ENCODE results near the gene CDK11B.
"Not testable (repeated sequence)": the region's sequence is repeated elsewhere in the genome, so short reads cannot be mapped to it uniquely, and the experiment has no call there.

CDK11B gene

GRCh38 chr1:1683104-1683905 lies 24.5 kb upstream of the CDK11B start:
- no peak for DNase-seq (ENCODE audit: low spot score)

GRCh38 chr1:1680912-1681273 lies 22.1 kb upstream of the CDK11B start:
- DNase-seq (ENCODE audit: low spot score): no peak

- no peak for DNase-seq (ENCODE audit: low spot score)
These were observed 21.5 kb upstream of the CDK11B start for GRCh38 chr1:1680031-1680911.

GRCh38 chr1:1678581-1679380 lies 20.0 kb upstream of the CDK11B start:
- no peak for DNase-seq (ENCODE audit: low spot score)

DNA sequence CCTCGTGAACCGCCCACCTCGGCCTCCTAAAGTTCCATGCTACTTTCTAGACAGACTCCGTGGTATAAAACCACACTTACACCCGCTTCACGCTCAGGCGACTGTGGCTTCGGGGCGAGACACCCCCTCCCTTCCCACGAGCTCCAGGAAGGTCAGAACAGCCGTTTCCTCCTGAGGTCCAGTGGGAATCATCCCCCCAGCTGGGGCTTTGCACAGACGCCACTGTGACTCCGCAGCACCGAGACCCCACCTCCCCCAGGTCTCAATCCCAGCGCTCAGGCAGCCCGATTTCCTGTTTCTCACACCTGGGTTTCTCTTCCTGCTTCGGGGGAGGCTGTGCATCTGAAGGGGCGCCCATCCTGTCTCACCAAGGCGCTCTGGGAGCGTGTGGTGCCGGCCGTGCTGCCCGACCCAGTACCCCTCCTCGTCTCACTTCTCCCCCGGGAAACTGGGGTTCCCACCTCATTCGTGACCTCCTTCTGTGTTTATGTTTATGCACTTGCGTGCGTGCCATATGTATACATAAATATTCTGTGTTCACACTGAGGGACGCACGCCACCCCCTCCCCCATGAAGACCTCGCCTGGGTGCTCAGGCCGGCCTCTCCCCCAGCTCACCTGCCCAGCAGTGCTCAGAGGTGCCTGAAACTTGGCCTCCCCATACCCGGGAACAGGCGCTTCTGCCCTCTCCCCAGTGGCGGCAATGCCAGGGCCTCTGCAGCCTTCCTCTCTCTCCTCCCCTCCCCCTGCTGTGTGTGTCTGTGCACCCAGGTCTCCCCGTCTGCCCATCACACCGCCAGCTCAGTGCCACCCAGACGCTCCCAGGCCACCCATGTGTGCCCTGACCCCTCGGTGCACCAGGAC lies 19.1 kb upstream of the CDK11B start:
- no peak for DNase-seq (ENCODE audit: low spot score)

DNA sequence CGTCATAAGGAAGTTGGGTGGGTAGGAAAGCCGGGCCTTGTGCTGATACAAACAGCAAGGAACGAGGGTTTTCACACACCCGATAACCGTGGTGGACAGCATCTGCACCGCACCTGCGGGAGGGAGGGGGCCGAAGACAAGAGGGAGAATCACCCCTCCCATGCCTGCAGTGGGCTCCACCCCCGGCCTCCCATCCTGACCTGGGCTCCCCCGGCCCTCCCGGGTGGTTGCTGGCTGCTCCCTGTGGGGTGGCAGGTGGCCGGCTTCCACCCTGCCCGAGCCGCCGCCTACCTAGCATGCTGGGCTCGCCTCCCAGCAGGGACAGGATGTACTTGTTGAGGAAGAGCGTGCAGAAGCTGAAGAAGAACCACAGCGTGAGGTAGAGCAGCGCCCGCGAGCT lies 17.3 kb upstream of the CDK11B start:
- DNase-seq (ENCODE audit: low spot score): not testable (repeated sequence)

DNA sequence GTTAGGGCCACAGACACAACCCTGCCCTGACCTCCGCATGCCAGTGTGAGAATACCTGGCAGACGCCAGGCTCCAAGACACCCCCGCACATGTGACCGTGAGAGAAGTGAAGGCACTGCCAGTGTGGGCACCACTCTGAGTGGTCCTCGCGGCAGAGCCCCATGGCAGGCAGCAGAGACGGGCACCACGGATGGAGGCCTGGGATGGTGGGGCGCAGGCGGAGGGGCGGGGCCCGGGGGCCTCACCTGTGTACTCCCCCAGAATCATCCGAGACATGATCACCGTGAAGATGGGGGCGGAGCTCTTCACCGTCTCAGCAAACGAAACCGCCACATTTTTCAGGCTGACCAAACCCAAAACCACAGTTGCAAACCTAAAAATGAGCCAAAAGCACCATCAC lies 16.4 kb upstream of the CDK11B start:
- DNase-seq (ENCODE audit: low spot score): not testable (repeated sequence)

DNA sequence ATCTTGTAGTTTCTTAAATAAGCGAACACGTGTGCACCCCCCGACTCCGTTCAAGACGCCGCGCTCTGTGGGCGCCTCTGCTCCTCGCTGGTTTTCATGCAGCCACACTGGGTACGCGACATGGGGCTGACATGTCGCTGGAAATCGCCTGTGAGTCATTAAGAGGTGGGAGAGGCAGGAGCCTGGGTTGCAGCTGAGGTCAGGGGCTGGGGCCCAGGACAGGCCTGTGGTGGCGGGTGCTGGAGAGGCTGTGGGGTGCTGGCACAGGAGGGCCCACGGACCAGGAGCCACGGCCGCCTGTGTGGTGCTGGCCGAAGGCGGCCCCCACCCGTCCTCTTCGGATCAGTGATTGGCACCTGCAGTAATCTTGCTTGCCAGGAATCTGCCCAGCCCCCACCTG lies 16.0 kb upstream of the CDK11B start:
- DNase-seq (ENCODE audit: low spot score): not testable (repeated sequence)

DNA sequence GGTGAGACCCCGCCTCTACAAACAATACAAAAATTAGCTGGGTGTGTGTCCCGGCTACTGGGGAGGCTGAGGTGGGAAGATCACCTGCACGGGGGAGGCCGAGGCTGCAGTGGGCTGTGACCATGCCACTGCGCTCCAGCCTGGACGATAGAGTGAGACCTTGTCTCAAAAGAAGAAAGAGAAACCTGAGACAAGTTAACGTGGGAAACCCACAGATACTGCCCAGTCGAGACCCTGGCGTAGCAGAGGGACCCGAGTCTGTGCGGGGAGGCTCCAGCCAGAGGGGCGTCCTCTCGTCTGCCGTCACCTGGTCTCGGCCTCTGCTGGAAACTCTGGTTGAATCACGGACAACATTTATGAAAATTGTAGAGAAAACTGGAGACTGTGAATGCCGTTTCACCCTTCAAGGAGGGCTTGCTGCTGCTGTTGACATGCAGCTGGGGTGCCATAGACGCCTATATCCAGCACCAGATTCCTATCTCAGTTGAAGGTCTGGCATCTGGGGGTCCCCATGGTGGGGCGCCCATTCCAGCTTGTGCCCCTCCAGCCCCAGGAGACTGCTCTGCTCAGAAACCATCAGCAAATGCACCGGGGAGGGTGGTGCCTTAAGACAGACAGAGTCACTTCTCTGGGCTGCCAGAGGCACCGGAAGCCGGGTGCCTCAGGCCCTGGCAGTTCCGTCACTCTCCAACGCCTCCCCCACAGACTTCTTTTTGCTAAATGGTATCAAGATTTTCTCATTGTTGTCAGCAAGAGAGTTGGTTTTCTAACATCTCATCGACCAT lies 13.6 kb upstream of the CDK11B start:
- DNase-seq (ENCODE audit: low spot score): no peak

- no peak for DNase-seq (ENCODE audit: low spot score)
These were observed 12.7 kb upstream of the CDK11B start for GRCh38 chr1:1671365-1672119.

DNA sequence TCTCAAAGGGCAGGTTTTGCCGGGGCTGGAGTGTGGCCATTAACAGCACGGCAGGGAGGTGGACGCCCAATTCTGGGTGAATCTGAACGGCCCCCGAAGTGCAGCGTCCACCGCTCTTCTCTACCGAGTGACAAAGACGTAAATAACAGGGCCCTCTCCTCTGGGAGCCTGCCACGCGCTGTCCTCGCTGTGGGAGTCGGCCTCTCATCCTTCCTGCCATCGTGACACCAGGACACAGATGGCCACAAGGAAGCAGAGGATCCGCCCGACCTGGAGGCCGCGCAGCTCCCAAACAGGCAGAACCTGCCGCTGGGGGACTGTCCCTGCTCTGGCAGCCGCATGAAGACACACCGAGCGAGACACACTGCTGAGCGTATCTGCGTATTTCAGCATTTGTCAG lies 12.1 kb upstream of the CDK11B start:
- no peak for DNase-seq (ENCODE audit: low spot score)

- DNase-seq (ENCODE audit: low spot score): no peak
These were observed 10.9 kb upstream of the CDK11B start for GRCh38 chr1:1669468-1670440.

DNA sequence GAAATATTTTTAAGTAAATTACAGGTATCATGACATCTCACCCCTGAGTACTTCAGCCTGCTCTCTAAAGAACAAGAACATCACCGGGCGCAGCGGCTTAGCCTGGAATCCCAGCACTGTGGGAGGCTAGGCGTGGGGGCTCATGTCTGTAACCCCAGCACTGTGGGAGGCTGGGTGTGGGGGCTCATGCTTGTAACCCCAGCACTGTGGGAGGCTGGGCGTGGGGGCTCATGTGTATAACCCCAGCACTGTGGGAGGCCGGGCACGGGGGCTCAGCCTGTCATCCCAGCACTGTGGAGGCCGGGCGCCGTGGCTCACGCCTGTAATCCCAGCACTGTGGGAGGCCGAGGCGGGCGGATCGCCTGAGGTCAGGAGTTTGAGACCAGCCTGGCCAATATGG lies 7.7 kb upstream of the CDK11B start:
- no peak for DNase-seq (ENCODE audit: low spot score)

DNA sequence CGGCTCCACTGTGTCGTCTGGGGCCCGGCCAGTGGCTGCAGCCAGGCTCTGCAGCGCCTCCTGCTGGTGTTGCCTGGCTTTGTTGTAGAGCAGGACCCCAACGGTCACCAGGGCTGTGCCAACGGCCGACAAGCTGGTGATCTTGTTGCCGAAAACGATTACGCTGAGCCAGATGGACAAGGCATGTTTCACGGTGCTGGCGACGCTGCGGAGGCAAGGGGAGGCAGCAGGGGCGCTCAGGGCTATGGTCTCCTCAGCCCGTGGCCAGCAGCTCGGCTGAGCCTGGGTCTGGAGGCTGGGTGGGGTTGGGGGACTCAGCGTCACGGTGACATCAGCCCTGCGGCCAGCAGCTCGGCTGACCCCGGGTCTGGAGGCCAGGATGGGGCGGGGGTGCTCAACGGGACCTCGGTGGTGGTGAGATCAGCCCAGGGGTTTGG lies 7.0 kb upstream of the CDK11B start:
- no peak for DNase-seq (ENCODE audit: low spot score)

- DNase-seq (ENCODE audit: low spot score): no peak
These were observed 6.4 kb upstream of the CDK11B start for GRCh38 chr1:1664941-1665814.

DNA sequence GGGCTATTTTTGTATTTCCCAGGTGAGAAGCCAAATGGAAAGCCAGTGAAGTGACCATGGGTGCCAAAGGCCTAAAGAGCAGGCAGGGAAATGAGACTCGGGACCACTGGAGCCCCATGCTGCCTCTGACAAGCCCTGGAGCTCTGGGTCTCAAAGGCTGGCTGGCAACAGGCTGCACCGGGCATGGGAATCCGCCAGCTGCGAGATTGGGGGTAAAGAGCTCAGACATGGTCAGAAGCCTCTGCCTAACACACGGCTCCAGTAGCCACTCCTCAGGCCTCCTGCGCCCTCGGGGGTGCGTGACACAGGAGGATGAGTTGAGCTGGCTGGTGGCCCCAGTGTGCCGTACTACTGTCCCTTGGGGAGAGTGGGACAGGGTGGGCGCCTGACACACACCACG lies 5.5 kb upstream of the CDK11B start:
- DNase-seq (ENCODE audit: low spot score): not testable (repeated sequence)

GRCh38 chr1:1662830-1663560 lies 4.2 kb upstream of the CDK11B start:
- DNase-seq (ENCODE audit: low spot score): not testable (repeated sequence)

Data from GM03348 (cell line).